Lower lobe of right lung (tissue), 2 donors: ENCODE results near the gene CEP250. TPM values are rescaled to one million over a fixed set of nuclear protein-coding genes. Genes with fewer than 3 reads are reported as not detected.
A peak's percentile ranks its signal among the peaks of the same experiment; 100 is the strongest.

Experiments
- ATAC-seq, 2 donors: fragments of 200-7000 bp; cut with Tn5 transposase; one replicate each; pipeline ENCODE4 v1.9.1; 2020 to 2022; ENCODE audit warnings: mild to moderate bottlenecking in 2 of 2, moderate library complexity in 2 of 2
- DNase-seq: peaks from one replicate; pipeline ENCODE4 v3.0.0-alpha.2; 2020
- H3K27ac ChIP-seq: fragments of 200-600 bp; one replicate; pipeline ENCODE4 v1.8.0; 2022
- H3K27me3 ChIP-seq: fragments of 200-600 bp; one replicate; pipeline ENCODE4 v1.8.0; 2022; ENCODE audit warnings: low read depth
- H3K36me3 ChIP-seq: fragments of 200-600 bp; one replicate; pipeline ENCODE4 v1.8.0; 2022; ENCODE audit warnings: mild to moderate bottlenecking
- H3K4me1 ChIP-seq: fragments of 200-600 bp; one replicate; pipeline ENCODE4 v1.8.0; 2022
- H3K4me3 ChIP-seq: fragments of 200-600 bp; one replicate; pipeline ENCODE4 v1.8.0; 2022; ENCODE audit warnings: mild to moderate bottlenecking
- H3K9me3 ChIP-seq: fragments of 200-600 bp; one replicate; pipeline ENCODE4 v1.8.0; 2022
- CTCF ChIP-seq: fragments of 200-600 bp; IDR thresholded peaks from one replicate; pipeline ENCODE4 v1.8.0; 2022; ENCODE audit warnings: antibody characterized with exemption, mild to moderate bottlenecking
- intact Hi-C: fragments of 100-400 bp; cut with DNase I; formaldehyde crosslinking; loops from one replicate; pipeline ENCODE4 v1.11.0; 2022
- total RNA-seq: library from RNA; stranded (reverse); fragmentation: NEBNext Ultra II Directional; extraction: Animal tissue kit (Norgen Biotek cat#: 25700); gene quantifications from one replicate; pipeline ENCODE4 v1.2.1, GENCODE V29; 2021
- donor health status: DM: no; HTN: yes; CAD: no; lungs with severe emphysema.

Gene CEP250
- total RNA-seq, 1 donor from 2014 or later: 30.7 TPM

GRCh38 chr20:35489717-35490116 lies 34.3 kb downstream of the CEP250 start:
- TF ChIP-seq CTCF: no peak
- Histone ChIP-seq H3K9me3 (no peaks in the 10 kb centered on the region), H3K4me1 (peaks cover 8% of the 10 kb centered on the region), H3K4me3 (peak overlapping the region; percentile 53), H3K36me3 (peaks cover 73% of the 10 kb centered on the region), H3K27me3 (no peaks in the 10 kb centered on the region), H3K27ac (no peak overlapping the region)
- DNase-seq (no peak), ATAC-seq (no peak)
- intact Hi-C loops: no loop called here

GRCh38 chr20:35490736-35491181 lies 35.4 kb downstream of the CEP250 start:
- Histone ChIP-seq H3K27ac (peak overlapping the region; percentile 79), H3K9me3 (no peaks in the 10 kb centered on the region), H3K36me3 (peaks cover 81% of the 10 kb centered on the region), H3K4me1 (peaks cover 8% of the 10 kb centered on the region), H3K4me3 (peak overlapping the region; percentile 53), H3K27me3 (no peaks in the 10 kb centered on the region)
- no peak for TF ChIP-seq CTCF
- DNase-seq (no peak), ATAC-seq (peak; percentile 90 to 91)
- intact Hi-C loops: no loop called here

- no peak overlapping the region for H3K27ac ChIP-seq
- ATAC-seq: no peak
- intact Hi-C loops: no loop called here
- H3K27me3 ChIP-seq: no peaks in the 10 kb centered on the region
- peak overlapping the region; percentile 53 for H3K4me3 ChIP-seq
- H3K36me3 ChIP-seq: peaks cover 82% of the 10 kb centered on the region
- no peaks in the 10 kb centered on the region for H3K9me3 ChIP-seq
- no peak for TF ChIP-seq CTCF
- peaks cover 8% of the 10 kb centered on the region for H3K4me1 ChIP-seq
- DNase-seq: no peak
Observed at GRCh38 chr20:35491823-35492222, 36.4 kb downstream of the CEP250 start.

GRCh38 chr20:35492352-35492751 lies 37.0 kb downstream of the CEP250 start:
- TF ChIP-seq CTCF: no peak
- ATAC-seq (no peak), DNase-seq (no peak)
- Histone ChIP-seq H3K27ac (no peak overlapping the region), H3K27me3 (no peaks in the 10 kb centered on the region), H3K9me3 (no peaks in the 10 kb centered on the region), H3K4me1 (peaks cover 8% of the 10 kb centered on the region), H3K4me3 (no peak overlapping the region), H3K36me3 (peaks cover 82% of the 10 kb centered on the region)
- intact Hi-C loops: no loop called here

- Histone ChIP-seq H3K4me1 (no peaks in the 10 kb centered on the region), H3K4me3 (no peak overlapping the region), H3K36me3 (peaks cover 97% of the 10 kb centered on the region), H3K9me3 (no peaks in the 10 kb centered on the region), H3K27me3 (no peaks in the 10 kb centered on the region), H3K27ac (no peak overlapping the region)
- TF ChIP-seq CTCF: no peak
- intact Hi-C loops: no loop called here
- ATAC-seq (no peak), DNase-seq (no peak)
Observed at GRCh38 chr20:35496481-35496880, 41.1 kb downstream of the CEP250 start.

- DNase-seq (no peak), ATAC-seq (no peak)
- Histone ChIP-seq H3K27me3 (no peaks in the 10 kb centered on the region), H3K27ac (no peak overlapping the region), H3K4me3 (no peak overlapping the region), H3K4me1 (no peaks in the 10 kb centered on the region), H3K9me3 (no peaks in the 10 kb centered on the region), H3K36me3 (peaks cover 96% of the 10 kb centered on the region)
- intact Hi-C loops: no loop called here
- no peak for TF ChIP-seq CTCF
Observed at GRCh38 chr20:35497320-35497719, 41.9 kb downstream of the CEP250 start.
